ENCODE results near the gene FOXN1. TPM values are rescaled to one million over a fixed set of nuclear protein-coding genes. Genes with fewer than 3 reads are reported as not detected.
"Not testable (repeated sequence)": the region's sequence is repeated elsewhere in the genome, so short reads cannot be mapped to it uniquely, and the experiment has no call there.

FOXN1 gene
- total RNA-seq, 4 donors from 2014 or later: not detected

DNA sequence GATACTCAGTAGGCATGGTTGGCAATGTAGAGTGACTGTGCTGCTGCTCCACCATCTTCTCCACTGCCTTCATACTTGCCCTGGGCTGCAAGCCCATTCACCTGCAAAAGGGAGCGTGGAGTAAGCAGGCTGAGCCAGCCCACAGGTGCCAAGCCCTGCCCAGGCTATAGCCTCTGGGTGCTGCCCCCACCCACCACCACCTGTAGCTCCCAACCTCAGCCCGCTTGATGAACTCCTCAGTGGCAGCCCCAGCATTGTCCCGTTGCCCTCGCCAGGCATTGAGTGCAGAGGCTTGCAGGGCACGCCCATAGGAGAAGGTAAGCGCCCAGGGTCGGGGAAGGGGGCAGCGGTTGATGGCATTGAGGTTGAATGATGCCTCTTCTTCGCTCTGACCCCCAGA, 67.4 kb downstream of the FOXN1 start:
- TF ChIP-seq, protein P1, sequence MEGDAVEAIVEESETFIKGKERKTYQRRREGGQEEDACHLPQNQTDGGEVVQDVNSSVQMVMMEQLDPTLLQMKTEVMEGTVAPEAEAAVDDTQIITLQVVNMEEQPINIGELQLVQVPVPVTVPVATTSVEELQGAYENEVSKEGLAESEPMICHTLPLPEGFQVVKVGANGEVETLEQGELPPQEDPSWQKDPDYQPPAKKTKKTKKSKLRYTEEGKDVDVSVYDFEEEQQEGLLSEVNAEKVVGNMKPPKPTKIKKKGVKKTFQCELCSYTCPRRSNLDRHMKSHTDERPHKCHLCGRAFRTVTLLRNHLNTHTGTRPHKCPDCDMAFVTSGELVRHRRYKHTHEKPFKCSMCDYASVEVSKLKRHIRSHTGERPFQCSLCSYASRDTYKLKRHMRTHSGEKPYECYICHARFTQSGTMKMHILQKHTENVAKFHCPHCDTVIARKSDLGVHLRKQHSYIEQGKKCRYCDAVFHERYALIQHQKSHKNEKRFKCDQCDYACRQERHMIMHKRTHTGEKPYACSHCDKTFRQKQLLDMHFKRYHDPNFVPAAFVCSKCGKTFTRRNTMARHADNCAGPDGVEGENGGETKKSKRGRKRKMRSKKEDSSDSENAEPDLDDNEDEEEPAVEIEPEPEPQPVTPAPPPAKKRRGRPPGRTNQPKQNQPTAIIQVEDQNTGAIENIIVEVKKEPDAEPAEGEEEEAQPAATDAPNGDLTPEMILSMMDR (IDR thresholded peaks at IDR 0.05): no peak
- TF ChIP-seq POLR2A (IDR thresholded peaks at IDR 0.05): no peak
- Histone ChIP-seq H3K36me3 (peaks cover 0 to 7% (median 0%) of the 10 kb centered on the region in 3 donors), H3K9me3 (no peaks in the 10 kb centered on the region), H3K4me1 (peaks cover 0 to 53% (median 14%) of the 10 kb centered on the region in 4 donors), H3K27ac (no peak overlapping the region), H3K27me3 (no peaks in the 10 kb centered on the region), H3K4me3 (no peak overlapping the region)
- peak in 1 of 3 donors; percentile 43 for DNase-seq

DNA sequence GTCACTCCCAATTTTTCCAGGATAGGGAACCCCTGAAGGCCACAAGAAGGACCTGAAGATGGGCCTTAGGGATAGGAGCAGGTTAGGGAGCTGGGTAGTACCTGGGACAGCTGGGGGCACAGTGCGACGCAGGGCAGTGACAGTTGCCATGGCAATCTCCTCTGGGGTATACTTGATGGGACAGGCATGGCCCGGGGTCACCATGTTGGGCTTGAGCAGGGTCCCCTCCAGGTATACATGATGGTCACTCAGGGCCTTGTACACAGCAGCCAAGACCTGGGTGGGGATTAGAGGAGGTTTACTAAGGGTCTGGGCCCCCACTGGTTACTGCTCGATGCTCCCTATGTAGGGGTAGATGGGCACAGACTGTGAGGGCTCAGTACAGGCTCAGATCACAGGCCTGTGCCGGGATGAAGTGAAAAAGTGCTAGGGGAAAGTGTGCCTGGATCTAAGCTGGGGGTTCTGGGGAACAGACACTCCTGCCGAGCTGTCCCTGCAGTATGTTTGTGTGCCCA, 67.9 kb downstream of the FOXN1 start:
- Histone ChIP-seq H3K27me3 (no peaks in the 10 kb centered on the region), H3K27ac (no peak overlapping the region), H3K36me3 (peaks cover 0 to 6% (median 0%) of the 10 kb centered on the region in 3 donors), H3K9me3 (no peaks in the 10 kb centered on the region), H3K4me1 (peaks cover 0 to 53% (median 14%) of the 10 kb centered on the region in 4 donors), H3K4me3 (no peak overlapping the region)
- TF ChIP-seq, protein P1 (IDR thresholded peaks at IDR 0.05): no peak
- TF ChIP-seq POLR2A (IDR thresholded peaks at IDR 0.05): no peak
- peak in 1 of 3 donors; percentile 44 for DNase-seq

DNA sequence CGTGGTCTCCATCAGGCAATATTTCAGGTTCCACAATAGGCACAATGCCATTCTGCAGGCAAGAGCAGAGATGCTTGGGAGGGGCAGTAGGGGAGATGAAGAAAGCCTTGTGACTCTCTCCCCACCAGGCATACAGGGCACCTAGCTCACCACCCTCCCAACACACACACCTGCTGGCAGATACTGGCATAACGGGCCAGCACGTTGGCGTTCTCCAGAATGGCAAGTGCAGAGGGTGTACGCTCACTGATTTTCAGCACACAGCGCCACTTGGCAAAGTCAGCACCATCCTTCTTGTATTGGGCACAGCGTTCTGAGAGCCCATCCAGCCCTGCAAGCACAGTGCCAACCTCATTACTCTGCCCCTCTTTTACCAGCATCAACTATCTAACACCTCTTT, 68.4 kb downstream of the FOXN1 start:
- no peak overlapping the region for H3K27ac ChIP-seq

DNA sequence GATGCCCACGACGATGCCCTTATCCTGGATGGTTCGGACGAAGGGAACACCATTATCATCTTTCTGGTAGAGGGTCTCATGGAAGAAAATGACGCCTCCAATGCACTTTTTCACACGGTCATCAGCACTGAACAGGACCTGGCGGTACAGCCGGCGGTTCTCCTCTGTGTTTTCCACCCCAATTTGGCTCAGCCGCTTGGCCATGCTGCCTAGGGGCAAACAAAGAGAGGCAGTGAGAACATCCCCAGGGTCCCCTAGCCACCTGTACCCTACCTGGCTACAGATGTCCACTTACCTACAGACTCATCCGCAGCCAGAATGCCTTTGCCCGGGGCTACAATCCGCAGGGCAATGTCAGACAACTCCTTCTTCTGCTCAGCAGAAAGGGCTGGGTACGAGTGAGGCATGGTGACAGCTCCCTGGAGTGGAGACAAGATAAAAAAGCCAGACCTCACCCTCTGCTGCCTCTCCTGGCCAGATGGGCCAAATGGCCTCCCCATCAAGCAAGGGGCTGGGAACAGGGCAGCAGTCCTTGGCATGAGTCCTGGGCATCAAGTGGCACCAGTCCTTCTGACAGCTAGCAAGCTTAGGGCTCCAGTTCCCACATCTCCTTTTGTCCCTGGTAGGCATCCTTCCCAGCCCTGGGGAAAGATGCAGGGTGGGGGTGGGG, 69.1 kb downstream of the FOXN1 start:
- Histone ChIP-seq H3K4me3 (peak overlapping the region in 1 of 4 donors; percentile 42), H3K27me3 (no peaks in the 10 kb centered on the region), H3K36me3 (peaks cover 0 to 14% (median 0%) of the 10 kb centered on the region in 3 donors), H3K4me1 (peaks cover 0 to 41% (median 11%) of the 10 kb centered on the region in 4 donors), H3K9me3 (no peaks in the 10 kb centered on the region), H3K27ac (no peak overlapping the region)
- no peak for TF ChIP-seq POLR2A (IDR thresholded peaks at IDR 0.05)
- TF ChIP-seq, protein P1 (IDR thresholded peaks at IDR 0.05): no peak
- DNase-seq: peak in 1 of 3 donors; percentile 40

More for the DNA sequence above, 68.4 kb downstream of the FOXN1 start:
- Histone ChIP-seq H3K27me3 (no peaks in the 10 kb centered on the region), H3K9me3 (no peaks in the 10 kb centered on the region), H3K4me3 (no peak overlapping the region), H3K36me3 (peaks cover 0 to 10% (median 0%) of the 10 kb centered on the region in 3 donors), H3K4me1 (peaks cover 0 to 48% (median 14%) of the 10 kb centered on the region in 4 donors)
- peak in 1 of 3 donors; percentile 45 for DNase-seq
- TF ChIP-seq POLR2A (IDR thresholded peaks at IDR 0.05): no peak
- TF ChIP-seq, protein P1 (IDR thresholded peaks at IDR 0.05): peak in 1 of 6 experiments; percentile 17

DNA sequence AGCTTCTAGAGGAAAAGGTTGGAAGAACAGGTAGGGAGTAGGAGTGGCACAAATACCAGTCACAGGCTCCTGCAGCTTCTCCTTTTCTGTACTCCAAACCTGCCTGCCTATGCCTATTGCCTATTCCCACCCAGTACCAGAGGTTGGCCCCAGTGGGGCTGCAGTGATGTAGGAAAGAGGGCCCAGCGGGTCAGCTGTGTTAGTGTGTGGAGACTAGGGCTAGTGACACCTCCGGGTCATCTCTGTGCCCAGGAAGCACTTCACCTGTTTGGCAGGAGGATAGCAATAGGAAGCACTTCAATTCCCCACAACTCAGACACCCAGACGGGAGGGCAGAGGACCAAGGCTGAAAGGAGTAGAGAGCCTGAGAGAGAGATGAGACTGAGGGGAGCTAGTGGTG, 69.9 kb downstream of the FOXN1 start:
- peak overlapping the region in 1 of 4 donors; percentile 42 for H3K4me3 ChIP-seq
- not testable (repeated sequence) for H3K27me3 ChIP-seq, H3K27ac ChIP-seq, H3K9me3 ChIP-seq
- peak in 1 of 3 donors; percentile 44 for DNase-seq
- peaks cover 0 to 14% (median 0%) of the 10 kb centered on the region in 3 donors for H3K36me3 ChIP-seq
- H3K4me1 ChIP-seq: peaks cover 0 to 36% (median 10%) of the 10 kb centered on the region in 4 donors
